Measurements from ENCODE around the gene HSF5. TPM values are rescaled to one million over a fixed set of nuclear protein-coding genes. Genes with fewer than 3 reads are reported as not detected.

HSF5 gene
- total and polyA plus RNA-seq, 2 of the 13 experiments (the other 11 are each of a cell fraction or from before 2014, with no cell fraction given), result not detected

GRCh38 chr17:58416937-58417299 lies 71.3 kb downstream of the HSF5 start (continued):
- no peak for TF ChIP-seq ZNF788 (CRISPR knock-in tag; IDR thresholded peaks at IDR 0.05; ENCODE audit: borderline replicate concordance)
- TF ChIP-seq MTF1 (CRISPR knock-in tag; IDR thresholded peaks at IDR 0.05), result no peak
- peak; percentile 67 for TF ChIP-seq AGO2 (optimal IDR thresholded peaks at IDR 0.05; ENCODE audit: low read depth, low read length)
- peak; percentile 79; the same call in 1 of the 2 replicates for TF ChIP-seq POLR2G (IDR thresholded peaks at IDR 0.05; ENCODE audit: low read depth, low read length)
- no peak for TF ChIP-seq PHF21A (CRISPR knock-in tag; IDR thresholded peaks at IDR 0.05)
- TF ChIP-seq KAT7 (CRISPR knock-in tag; IDR thresholded peaks at IDR 0.05; ENCODE audit: borderline replicate concordance), result 0 out of 2 replicates have a peak, but pooled peaks have one; percentile 18
- no peak for TF ChIP-seq SP140L (CRISPR knock-in tag; IDR thresholded peaks at IDR 0.05; ENCODE audit: borderline replicate concordance)
- no peak for TF ChIP-seq TSC22D2 (CRISPR knock-in tag; IDR thresholded peaks at IDR 0.05; ENCODE audit: borderline replicate concordance)
- TF ChIP-seq AHDC1 (CRISPR knock-in tag; IDR thresholded peaks at IDR 0.05; ENCODE audit: borderline replicate concordance), result 0 out of 2 replicates have a peak, but pooled peaks have one; percentile 10
- no peak for TF ChIP-seq ZBTB40 (IDR thresholded peaks at IDR 0.05)
- TF ChIP-seq ZBTB40 (CRISPR knock-in tag; IDR thresholded peaks at IDR 0.05), result no peak
- TF ChIP-seq ZNF510 (CRISPR knock-in tag; IDR thresholded peaks at IDR 0.05; ENCODE audit: low read depth), result peak; percentile 9; the same call in 1 of the 2 replicates
- no peak for TF ChIP-seq KDM1A (CRISPR knock-in tag; IDR thresholded peaks at IDR 0.05)

Data from HepG2 (cell line).